GM23338 (cell line): Measurements from ENCODE around the gene ADCY6. TPM values are rescaled to one million over a fixed set of nuclear protein-coding genes. Genes with fewer than 3 reads are reported as not detected.
A peak's percentile ranks its signal among the peaks of the same experiment; 100 is the strongest.

Experiments
- ATAC-seq: fragments of 200-7000 bp; cut with Tn5 transposase; 3 replicates; pipeline ENCODE4 v1.9.1; 2020
- DNase-seq: peaks from one replicate; pipeline ENCODE4 v3.0.0-alpha.2; 2015; ENCODE audit warnings: low spot score
- H2AFZ ChIP-seq: fragments of 200-600 bp; sonication (generic); 2 replicates; pipeline ENCODE4 v1.8.0; 2016; ENCODE audit warnings: antibody characterized with exemption, mild to moderate bottlenecking, moderate library complexity
- H3F3A ChIP-seq: fragments of 200-600 bp; sonication (generic); replicated peaks from 2 replicates; pipeline ENCODE4 v1.8.0; 2017; ENCODE audit warnings: antibody characterized with exemption, mixed run types, low read depth
- H3K27ac ChIP-seq: fragments of 200-600 bp; sonication (generic); 2 replicates; pipeline ENCODE4 v1.6.1; 2016; ENCODE audit warnings: low read depth
- H3K27me3 ChIP-seq: fragments of 200-600 bp; sonication (generic); 2 replicates; pipeline ENCODE4 v1.8.0; 2016; ENCODE audit warnings: mild to moderate bottlenecking, mixed run types, moderate library complexity; ENCODE audit not compliant: insufficient read depth
- H3K36me3 ChIP-seq: fragments of 200-600 bp; sonication (generic); 2 replicates; pipeline ENCODE4 v1.8.0; 2016; ENCODE audit warnings: mild to moderate bottlenecking; ENCODE audit not compliant: insufficient read depth
- H3K4me1 ChIP-seq: fragments of 200-600 bp; sonication (generic); 2 replicates; pipeline ENCODE4 v1.8.0; 2016; ENCODE audit warnings: mild to moderate bottlenecking, moderate library complexity; ENCODE audit not compliant: insufficient read depth
- H3K4me2 ChIP-seq: fragments of 200-600 bp; sonication (generic); 2 replicates; pipeline ENCODE4 v1.7.1; 2017; ENCODE audit warnings: mixed run types
- H3K4me3 ChIP-seq: fragments of 200-600 bp; sonication (generic); 2 replicates; pipeline ENCODE4 v1.6.1; 2016; ENCODE audit warnings: mixed run types
- H3K79me2 ChIP-seq: fragments of 200-600 bp; sonication (generic); replicated peaks from 2 replicates; pipeline ENCODE4 v1.8.0; 2017; ENCODE audit warnings: mild to moderate bottlenecking; ENCODE audit not compliant: insufficient read depth
- H3K9me2 ChIP-seq: fragments of 200-600 bp; sonication (generic); 2 replicates; pipeline ENCODE4 v1.8.0; 2017; ENCODE audit not compliant: insufficient read depth
- H4K20me1 ChIP-seq: fragments of 200-600 bp; sonication (generic); replicated peaks from 2 replicates; pipeline ENCODE4 v1.8.0; 2017; ENCODE audit warnings: mild to moderate bottlenecking; ENCODE audit not compliant: insufficient read depth
- H3K27ac Mint-ChIP-seq: 2 replicates; pipeline ENCODE4 v1.8.0; 2020; ENCODE audit warnings: inconsistent platforms, mild to moderate bottlenecking, moderate library complexity, mixed read lengths
- H3K27me3 Mint-ChIP-seq: 3 replicates; pipeline ENCODE4 v1.8.0; 2022; ENCODE audit warnings: low read depth, mild to moderate bottlenecking, moderate library complexity, mixed read lengths, inconsistent platforms; ENCODE audit not compliant: insufficient read depth, poor library complexity
- H3K36me3 Mint-ChIP-seq: 3 replicates; pipeline ENCODE4 v1.8.0; 2021; ENCODE audit warnings: low read depth, mild to moderate bottlenecking, inconsistent platforms, moderate library complexity, mixed read lengths
- H3K4me1 Mint-ChIP-seq: 3 replicates; pipeline ENCODE4 v1.8.0; 2020; ENCODE audit warnings: mild to moderate bottlenecking, inconsistent platforms, mixed read lengths
- H3K4me3 Mint-ChIP-seq: 3 replicates; pipeline ENCODE4 v1.8.0; 2021; ENCODE audit warnings: moderate library complexity, mild to moderate bottlenecking, inconsistent platforms, mixed read lengths
- H3K9me3 Mint-ChIP-seq: 3 replicates; pipeline ENCODE4 v1.8.0; 2020; ENCODE audit warnings: moderate library complexity, mild to moderate bottlenecking, inconsistent platforms, mixed read lengths
- CREB1 ChIP-seq: fragments of 250-450 bp; sonication (Bioruptor Pico); IDR thresholded peaks from 2 replicates; pipeline ENCODE4 v1.5.0; 2020; ENCODE audit warnings: low read depth, mild to moderate bottlenecking, moderate library complexity
- EZH2 ChIP-seq: fragments of 200-600 bp; sonication (generic); IDR thresholded peaks from one replicate; pipeline ENCODE4 v1.8.0; 2017; ENCODE audit warnings: antibody characterized with exemption, mild to moderate bottlenecking, low read depth; ENCODE audit not compliant: unreplicated experiment
- EZH2phosphoT487 ChIP-seq: fragments of 200-600 bp; sonication (generic); IDR thresholded peaks from one replicate; pipeline ENCODE4 v1.8.1; 2018; ENCODE audit warnings: antibody characterized with exemption; ENCODE audit not compliant: unreplicated experiment
- JUNB ChIP-seq: IDR thresholded peaks from one replicate; pipeline ENCODE4 v1.6.1; 2016; ENCODE audit warnings: antibody characterized with exemption; ENCODE audit not compliant: unreplicated experiment
- NANOG ChIP-seq: IDR thresholded peaks from 2 replicates; pipeline ENCODE4 v1.6.1; 2016; ENCODE audit warnings: antibody characterized with exemption, borderline replicate concordance
- POLR2AphosphoS5 ChIP-seq: IDR thresholded peaks from 2 replicates; pipeline ENCODE4 v1.6.1; 2016; ENCODE audit warnings: antibody characterized with exemption, low read depth
- STAT1 ChIP-seq: IDR thresholded peaks from one replicate; pipeline ENCODE4 v1.6.1; 2016; ENCODE audit warnings: antibody characterized with exemption; ENCODE audit not compliant: unreplicated experiment
- ZNF114 ChIP-seq: fragments of 250-450 bp; sonication (Bioruptor Pico); IDR thresholded peaks from 2 replicates; pipeline ENCODE4 v1.5.0; 2020; ENCODE audit warnings: mild to moderate bottlenecking, moderate library complexity
- ZNF331 ChIP-seq: fragments of 250-450 bp; sonication (Bioruptor Pico); IDR thresholded peaks from 2 replicates; pipeline ENCODE4 v1.5.0; 2020; ENCODE audit warnings: low read depth, mild to moderate bottlenecking, moderate library complexity
- long read RNA-seq: library from polyadenylated mRNA; unstranded; transcript quantifications from one replicate; pipeline ENCODE4 v2.0.0, GENCODE V29; 2020; ENCODE audit not compliant: unreplicated experiment
- polyA plus RNA-seq: library from polyadenylated mRNA; unstranded; fragments of >200 nt; fragmentation: Nextera tagmentation; extraction: Ambion mirVana; gene quantifications from 2 replicates; pipeline ENCODE4 v1.2.1, GENCODE V29; 2016
- total RNA-seq: library from RNA; depleted of rRNA; stranded (reverse); fragments of >200 nt; shearing (Covaris generic); gene quantifications from 2 replicates; pipeline ENCODE4 v1.2.3, GENCODE V29; 2014; rRNA removed
- TF ChIP-seq, protein P1 (sequence below): IDR thresholded peaks from 2 replicates; pipeline ENCODE4 v1.6.1; 2016; ENCODE audit warnings: antibody characterized with exemption
- TF ChIP-seq, protein P2 (sequence below), 2 experiments: fragments of 200-600 bp in 1 of 2; sonication (generic) in 1 of 2; conservative IDR thresholded peaks; 2 replicates each; pipeline versions ENCODE4 v1.5.1 to v1.6.1; 2016 to 2017; ENCODE audit warnings: antibody characterized with exemption in 2 of 2, low read depth in 2 of 2, mild to moderate bottlenecking in 2 of 2, moderate library complexity in 1 of 2
- TF ChIP-seq, protein P3 (sequence below): IDR thresholded peaks from one replicate; pipeline ENCODE4 v1.6.1; 2018; ENCODE audit warnings: antibody characterized with exemption; ENCODE audit not compliant: unreplicated experiment
- TF ChIP-seq, protein P4 (sequence below): fragments of 250-450 bp; sonication (Bioruptor Pico); IDR thresholded peaks from 2 replicates; pipeline ENCODE4 v1.5.0; 2020; ENCODE audit warnings: mild to moderate bottlenecking, moderate library complexity

ADCY6 gene
- total RNA-seq, result 11.8 and 16.5 TPM in 2 replicates
- 1.0 and 1.3 TPM in 2 replicates for polyA plus RNA-seq
- long read RNA-seq, result 0 reads

DNA sequence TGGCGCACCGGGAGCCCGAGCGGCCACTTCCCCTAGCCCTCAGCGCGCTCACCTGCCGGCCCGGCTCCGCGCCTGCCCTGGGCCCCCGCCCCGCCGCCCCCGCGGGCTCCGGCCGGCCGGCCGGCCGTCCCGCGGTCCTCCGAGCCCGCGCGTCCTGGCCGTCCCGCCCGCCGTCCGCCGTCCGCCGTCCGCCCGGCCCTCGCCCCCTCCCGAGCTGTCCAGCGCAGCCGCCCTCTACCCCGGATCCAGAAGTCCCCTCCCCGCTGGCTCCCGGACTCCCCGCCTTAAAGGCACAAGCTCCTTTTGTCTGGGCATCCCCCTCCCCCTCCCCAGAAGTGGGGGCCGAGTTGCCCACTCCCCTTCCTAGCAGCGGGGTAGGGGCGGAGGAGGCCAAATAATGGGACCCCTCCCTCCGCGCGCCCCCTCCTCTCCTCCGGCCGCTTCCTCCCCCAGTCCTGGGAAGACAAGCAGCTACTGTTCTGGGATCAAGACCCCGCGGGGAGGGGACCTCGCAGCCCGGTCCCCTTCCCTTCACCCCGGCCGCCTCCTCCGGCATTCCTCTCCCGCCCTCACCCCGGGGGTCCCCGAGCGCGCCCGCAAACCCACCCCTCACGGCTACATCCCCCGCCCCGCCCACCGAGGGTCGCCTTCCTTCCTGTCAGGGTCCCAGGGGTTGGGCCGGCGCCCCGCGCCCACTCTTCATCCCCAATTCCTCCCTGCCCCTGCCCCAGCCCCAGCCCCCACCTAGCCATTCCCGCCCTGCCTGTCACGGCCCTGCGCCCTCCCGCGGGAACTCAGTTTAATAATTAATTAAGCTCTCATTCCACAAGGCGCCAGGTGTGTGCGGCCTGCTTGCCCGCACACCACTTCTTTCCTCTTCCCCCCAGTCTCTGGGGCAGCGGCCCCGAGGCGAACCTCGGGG lies at the start of gene ADCY6:
TSS of gene ADCY6 (minus strand) at position 236 of the 922 bp plus-strand sequence. CDS start 5,655 bp downstream, outside the sequence.
- peak within 1 kb of the TSS; percentile 93 for H3K4me2 ChIP-seq
- Mint-ChIP-seq H3K4me1 (peaks cover 28% of the 10 kb centered on the region), H3K36me3 (no peaks in the 10 kb centered on the region), H3K27me3 (peaks cover 4% of the 10 kb centered on the region), H3K27ac (peak within 1 kb of the TSS; percentile 65; the same call in 1 of the 2 replicates), H3K9me3 (no peaks in the 10 kb centered on the region), H3K4me3 (peak within 1 kb of the TSS; percentile 95)
- H3K27me3 ChIP-seq, result peaks cover 23% of the 10 kb centered on the region
- DNase-seq, result peak; percentile 94
- H3K4me3 ChIP-seq, result peak within 1 kb of the TSS; percentile 88
- H3K9me2 ChIP-seq, result no peaks in the 10 kb centered on the region
- no peak within 1 kb of the TSS for H3K27ac ChIP-seq
- peak within 1 kb of the TSS; percentile 91 for H2AFZ ChIP-seq
- no peaks in the 10 kb centered on the region for H3K79me2 ChIP-seq
- H3K36me3 ChIP-seq, result no peaks in the 10 kb centered on the region
- TF ChIP-seq CREB1 (CRISPR knock-in tag) (no peak), JUNB (no peak), EZH2 (no peak), STAT1 (no peak), POLR2AphosphoS5 (no peak), EZH2phosphoT487 (no peak), NANOG (no peak), ZNF331 (no peak), ZNF114 (CRISPR knock-in tag) (no peak)
- TF ChIP-seq, protein P1, sequence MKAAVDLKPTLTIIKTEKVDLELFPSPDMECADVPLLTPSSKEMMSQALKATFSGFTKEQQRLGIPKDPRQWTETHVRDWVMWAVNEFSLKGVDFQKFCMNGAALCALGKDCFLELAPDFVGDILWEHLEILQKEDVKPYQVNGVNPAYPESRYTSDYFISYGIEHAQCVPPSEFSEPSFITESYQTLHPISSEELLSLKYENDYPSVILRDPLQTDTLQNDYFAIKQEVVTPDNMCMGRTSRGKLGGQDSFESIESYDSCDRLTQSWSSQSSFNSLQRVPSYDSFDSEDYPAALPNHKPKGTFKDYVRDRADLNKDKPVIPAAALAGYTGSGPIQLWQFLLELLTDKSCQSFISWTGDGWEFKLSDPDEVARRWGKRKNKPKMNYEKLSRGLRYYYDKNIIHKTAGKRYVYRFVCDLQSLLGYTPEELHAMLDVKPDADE, result no peak
- TF ChIP-seq, protein P2, sequence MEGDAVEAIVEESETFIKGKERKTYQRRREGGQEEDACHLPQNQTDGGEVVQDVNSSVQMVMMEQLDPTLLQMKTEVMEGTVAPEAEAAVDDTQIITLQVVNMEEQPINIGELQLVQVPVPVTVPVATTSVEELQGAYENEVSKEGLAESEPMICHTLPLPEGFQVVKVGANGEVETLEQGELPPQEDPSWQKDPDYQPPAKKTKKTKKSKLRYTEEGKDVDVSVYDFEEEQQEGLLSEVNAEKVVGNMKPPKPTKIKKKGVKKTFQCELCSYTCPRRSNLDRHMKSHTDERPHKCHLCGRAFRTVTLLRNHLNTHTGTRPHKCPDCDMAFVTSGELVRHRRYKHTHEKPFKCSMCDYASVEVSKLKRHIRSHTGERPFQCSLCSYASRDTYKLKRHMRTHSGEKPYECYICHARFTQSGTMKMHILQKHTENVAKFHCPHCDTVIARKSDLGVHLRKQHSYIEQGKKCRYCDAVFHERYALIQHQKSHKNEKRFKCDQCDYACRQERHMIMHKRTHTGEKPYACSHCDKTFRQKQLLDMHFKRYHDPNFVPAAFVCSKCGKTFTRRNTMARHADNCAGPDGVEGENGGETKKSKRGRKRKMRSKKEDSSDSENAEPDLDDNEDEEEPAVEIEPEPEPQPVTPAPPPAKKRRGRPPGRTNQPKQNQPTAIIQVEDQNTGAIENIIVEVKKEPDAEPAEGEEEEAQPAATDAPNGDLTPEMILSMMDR (conservative IDR thresholded peaks at IDR 0.05; ENCODE audit: low read depth in 2 of 2), result no peak
- TF ChIP-seq, protein P3, sequence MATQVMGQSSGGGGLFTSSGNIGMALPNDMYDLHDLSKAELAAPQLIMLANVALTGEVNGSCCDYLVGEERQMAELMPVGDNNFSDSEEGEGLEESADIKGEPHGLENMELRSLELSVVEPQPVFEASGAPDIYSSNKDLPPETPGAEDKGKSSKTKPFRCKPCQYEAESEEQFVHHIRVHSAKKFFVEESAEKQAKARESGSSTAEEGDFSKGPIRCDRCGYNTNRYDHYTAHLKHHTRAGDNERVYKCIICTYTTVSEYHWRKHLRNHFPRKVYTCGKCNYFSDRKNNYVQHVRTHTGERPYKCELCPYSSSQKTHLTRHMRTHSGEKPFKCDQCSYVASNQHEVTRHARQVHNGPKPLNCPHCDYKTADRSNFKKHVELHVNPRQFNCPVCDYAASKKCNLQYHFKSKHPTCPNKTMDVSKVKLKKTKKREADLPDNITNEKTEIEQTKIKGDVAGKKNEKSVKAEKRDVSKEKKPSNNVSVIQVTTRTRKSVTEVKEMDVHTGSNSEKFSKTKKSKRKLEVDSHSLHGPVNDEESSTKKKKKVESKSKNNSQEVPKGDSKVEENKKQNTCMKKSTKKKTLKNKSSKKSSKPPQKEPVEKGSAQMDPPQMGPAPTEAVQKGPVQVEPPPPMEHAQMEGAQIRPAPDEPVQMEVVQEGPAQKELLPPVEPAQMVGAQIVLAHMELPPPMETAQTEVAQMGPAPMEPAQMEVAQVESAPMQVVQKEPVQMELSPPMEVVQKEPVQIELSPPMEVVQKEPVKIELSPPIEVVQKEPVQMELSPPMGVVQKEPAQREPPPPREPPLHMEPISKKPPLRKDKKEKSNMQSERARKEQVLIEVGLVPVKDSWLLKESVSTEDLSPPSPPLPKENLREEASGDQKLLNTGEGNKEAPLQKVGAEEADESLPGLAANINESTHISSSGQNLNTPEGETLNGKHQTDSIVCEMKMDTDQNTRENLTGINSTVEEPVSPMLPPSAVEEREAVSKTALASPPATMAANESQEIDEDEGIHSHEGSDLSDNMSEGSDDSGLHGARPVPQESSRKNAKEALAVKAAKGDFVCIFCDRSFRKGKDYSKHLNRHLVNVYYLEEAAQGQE, result no peak
- TF ChIP-seq, protein P4, sequence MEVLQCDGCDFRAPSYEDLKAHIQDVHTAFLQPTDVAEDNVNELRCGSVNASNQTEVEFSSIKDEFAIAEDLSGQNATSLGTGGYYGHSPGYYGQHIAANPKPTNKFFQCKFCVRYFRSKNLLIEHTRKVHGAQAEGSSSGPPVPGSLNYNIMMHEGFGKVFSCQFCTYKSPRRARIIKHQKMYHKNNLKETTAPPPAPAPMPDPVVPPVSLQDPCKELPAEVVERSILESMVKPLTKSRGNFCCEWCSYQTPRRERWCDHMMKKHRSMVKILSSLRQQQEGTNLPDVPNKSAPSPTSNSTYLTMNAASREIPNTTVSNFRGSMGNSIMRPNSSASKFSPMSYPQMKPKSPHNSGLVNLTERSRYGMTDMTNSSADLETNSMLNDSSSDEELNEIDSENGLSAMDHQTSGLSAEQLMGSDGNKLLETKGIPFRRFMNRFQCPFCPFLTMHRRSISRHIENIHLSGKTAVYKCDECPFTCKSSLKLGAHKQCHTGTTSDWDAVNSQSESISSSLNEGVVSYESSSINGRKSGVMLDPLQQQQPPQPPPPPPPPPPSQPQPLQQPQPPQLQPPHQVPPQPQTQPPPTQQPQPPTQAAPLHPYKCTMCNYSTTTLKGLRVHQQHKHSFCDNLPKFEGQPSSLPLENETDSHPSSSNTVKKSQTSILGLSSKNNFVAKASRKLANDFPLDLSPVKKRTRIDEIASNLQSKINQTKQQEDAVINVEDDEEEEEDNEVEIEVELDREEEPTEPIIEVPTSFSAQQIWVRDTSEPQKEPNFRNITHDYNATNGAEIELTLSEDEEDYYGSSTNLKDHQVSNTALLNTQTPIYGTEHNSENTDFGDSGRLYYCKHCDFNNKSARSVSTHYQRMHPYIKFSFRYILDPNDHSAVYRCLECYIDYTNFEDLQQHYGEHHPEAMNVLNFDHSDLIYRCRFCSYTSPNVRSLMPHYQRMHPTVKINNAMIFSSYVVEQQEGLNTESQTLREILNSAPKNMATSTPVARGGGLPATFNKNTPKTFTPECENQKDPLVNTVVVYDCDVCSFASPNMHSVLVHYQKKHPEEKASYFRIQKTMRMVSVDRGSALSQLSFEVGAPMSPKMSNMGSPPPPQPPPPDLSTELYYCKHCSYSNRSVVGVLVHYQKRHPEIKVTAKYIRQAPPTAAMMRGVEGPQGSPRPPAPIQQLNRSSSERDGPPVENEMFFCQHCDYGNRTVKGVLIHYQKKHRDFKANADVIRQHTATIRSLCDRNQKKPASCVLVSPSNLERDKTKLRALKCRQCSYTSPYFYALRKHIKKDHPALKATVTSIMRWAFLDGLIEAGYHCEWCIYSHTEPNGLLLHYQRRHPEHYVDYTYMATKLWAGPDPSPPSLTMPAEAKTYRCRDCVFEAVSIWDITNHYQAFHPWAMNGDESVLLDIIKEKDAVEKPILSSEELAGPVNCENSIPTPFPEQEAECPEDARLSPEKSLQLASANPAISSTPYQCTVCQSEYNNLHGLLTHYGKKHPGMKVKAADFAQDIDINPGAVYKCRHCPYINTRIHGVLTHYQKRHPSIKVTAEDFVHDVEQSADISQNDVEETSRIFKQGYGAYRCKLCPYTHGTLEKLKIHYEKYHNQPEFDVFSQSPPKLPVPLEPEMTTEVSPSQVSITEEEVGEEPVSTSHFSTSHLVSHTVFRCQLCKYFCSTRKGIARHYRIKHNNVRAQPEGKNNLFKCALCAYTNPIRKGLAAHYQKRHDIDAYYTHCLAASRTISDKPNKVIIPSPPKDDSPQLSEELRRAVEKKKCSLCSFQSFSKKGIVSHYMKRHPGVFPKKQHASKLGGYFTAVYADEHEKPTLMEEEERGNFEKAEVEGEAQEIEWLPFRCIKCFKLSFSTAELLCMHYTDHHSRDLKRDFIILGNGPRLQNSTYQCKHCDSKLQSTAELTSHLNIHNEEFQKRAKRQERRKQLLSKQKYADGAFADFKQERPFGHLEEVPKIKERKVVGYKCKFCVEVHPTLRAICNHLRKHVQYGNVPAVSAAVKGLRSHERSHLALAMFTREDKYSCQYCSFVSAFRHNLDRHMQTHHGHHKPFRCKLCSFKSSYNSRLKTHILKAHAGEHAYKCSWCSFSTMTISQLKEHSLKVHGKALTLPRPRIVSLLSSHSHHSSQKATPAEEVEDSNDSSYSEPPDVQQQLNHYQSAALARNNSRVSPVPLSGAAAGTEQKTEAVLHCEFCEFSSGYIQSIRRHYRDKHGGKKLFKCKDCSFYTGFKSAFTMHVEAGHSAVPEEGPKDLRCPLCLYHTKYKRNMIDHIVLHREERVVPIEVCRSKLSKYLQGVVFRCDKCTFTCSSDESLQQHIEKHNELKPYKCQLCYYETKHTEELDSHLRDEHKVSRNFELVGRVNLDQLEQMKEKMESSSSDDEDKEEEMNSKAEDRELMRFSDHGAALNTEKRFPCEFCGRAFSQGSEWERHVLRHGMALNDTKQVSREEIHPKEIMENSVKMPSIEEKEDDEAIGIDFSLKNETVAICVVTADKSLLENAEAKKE (CRISPR knock-in tag), result no peak
- peaks cover 7% of the 10 kb centered on the region for H3F3A ChIP-seq
- peak; percentile 64 for ATAC-seq
- H4K20me1 ChIP-seq, result no peaks in the 10 kb centered on the region
- peaks cover 12% of the 10 kb centered on the region for H3K4me1 ChIP-seq
